Stimulated activated CD8-positive, alpha-beta memory T cell treated with anti-CD3 and anti-CD28 coated beads, Interleukin-15, amount 100 ng/mL, for 1 hour (primary cell): ENCODE data around the gene MALAT1.

ENCODE experiments used
- DNase-seq: peaks from one replicate; pipeline ENCODE4 v3.0.0-alpha.2; 2020; ENCODE audit warnings: low read depth

The MALAT1 gene

GRCh38 chr11:65540290-65541092, 41.6 kb downstream of the MALAT1 start:
- DNase-seq: peak; percentile 80

GRCh38 chr11:65541093-65541982, 42.5 kb downstream of the MALAT1 start:
- DNase-seq: no peak

GRCh38 chr11:65542738-65543390, 44.0 kb downstream of the MALAT1 start:
- DNase-seq: no peak

- no peak for DNase-seq
Observed at GRCh38 chr11:65545853-65546216, 47.0 kb downstream of the MALAT1 start.

GRCh38 chr11:65546217-65546958, 47.5 kb downstream of the MALAT1 start:
- DNase-seq: peak; percentile 97

GRCh38 chr11:65547446-65548125, 48.7 kb downstream of the MALAT1 start:
- DNase-seq: no peak

GRCh38 chr11:65548395-65548794, 49.5 kb downstream of the MALAT1 start:
- no peak for DNase-seq

- no peak for DNase-seq
Observed at GRCh38 chr11:65549096-65549495, 50.3 kb downstream of the MALAT1 start.

GRCh38 chr11:65551572-65552387, 52.9 kb downstream of the MALAT1 start:
- no peak for DNase-seq

- DNase-seq: no peak
Observed at GRCh38 chr11:65552388-65552951, 53.6 kb downstream of the MALAT1 start.

GRCh38 chr11:65553301-65554001, 54.6 kb downstream of the MALAT1 start:
- no peak for DNase-seq

- no peak for DNase-seq
Observed at GRCh38 chr11:65554057-65554818, 55.4 kb downstream of the MALAT1 start.

GRCh38 chr11:65554842-65555430, 56.1 kb downstream of the MALAT1 start:
- no peak for DNase-seq

- DNase-seq: no peak
Observed at GRCh38 chr11:65555693-65556231, 56.9 kb downstream of the MALAT1 start.
